Thoracic aorta (tissue), 2 donors: ENCODE data around the gene CADM2. TPM values are rescaled to one million over a fixed set of nuclear protein-coding genes. Genes with fewer than 3 reads are reported as not detected.

ENCODE experiments used
- ATAC-seq: fragments of 150-250 bp; one replicate; pipeline ENCODE4 v1.8.0; 2017; ENCODE audit warnings: low read depth; ENCODE audit not compliant: insufficient number of reproducible peaks, low FRiP score
- DNase-seq: peaks from one replicate; pipeline ENCODE4 v3.0.0-alpha.2; 2020; ENCODE audit warnings: low spot score
- H3K27ac ChIP-seq, 2 donors: fragments of 200-600 bp; sonication (generic); 1 replicate in 1 of 2; 2 replicates in 1 of 2; pipeline ENCODE4 v1.5.1; 2016; ENCODE audit warnings: mild to moderate bottlenecking in 2 of 2, moderate library complexity in 2 of 2
- H3K27me3 ChIP-seq: fragments of 200-600 bp; sonication (generic); replicated peaks from 2 replicates; pipeline ENCODE4 v1.6.0; 2016; ENCODE audit warnings: mild to moderate bottlenecking; ENCODE audit not compliant: insufficient read depth
- H3K36me3 ChIP-seq: fragments of 200-600 bp; sonication (generic); one replicate; pipeline ENCODE4 v1.5.1; 2016
- H3K4me1 ChIP-seq, 2 donors: fragments of 200-600 bp; sonication (generic); 1 replicate in 1 of 2; 2 replicates in 1 of 2; pipeline versions ENCODE4 v1.5.1 to v1.6.0; 2016; ENCODE audit warnings: low read depth in 2 of 2, mild to moderate bottlenecking in 1 of 2; ENCODE audit not compliant: control insufficient read depth in 1 of 2
- H3K4me3 ChIP-seq: fragments of 200-600 bp; sonication (generic); 2 replicates; pipeline ENCODE4 v1.5.1; 2016; ENCODE audit warnings: mild to moderate bottlenecking
- H3K9me3 ChIP-seq: fragments of 200-600 bp; sonication (generic); 2 replicates; pipeline ENCODE4 v1.5.1; 2016
- total RNA-seq, 2 donors: library from RNA; depleted of rRNA; stranded (reverse); fragments of >200 nt; gene quantifications; one replicate each; pipeline versions ENCODE4 v1.1.0 to v1.2.3, GENCODE V29; 2016
- TF ChIP-seq, protein P1 (sequence below): fragments of 200-600 bp; sonication (generic); IDR thresholded peaks from one replicate; pipeline ENCODE4 v1.5.1; 2019; ENCODE audit warnings: antibody characterized with exemption

Gene CADM2
- total RNA-seq, 2 donors from 2014 or later, result 1.8 TPM; not detected in 1

DNA sequence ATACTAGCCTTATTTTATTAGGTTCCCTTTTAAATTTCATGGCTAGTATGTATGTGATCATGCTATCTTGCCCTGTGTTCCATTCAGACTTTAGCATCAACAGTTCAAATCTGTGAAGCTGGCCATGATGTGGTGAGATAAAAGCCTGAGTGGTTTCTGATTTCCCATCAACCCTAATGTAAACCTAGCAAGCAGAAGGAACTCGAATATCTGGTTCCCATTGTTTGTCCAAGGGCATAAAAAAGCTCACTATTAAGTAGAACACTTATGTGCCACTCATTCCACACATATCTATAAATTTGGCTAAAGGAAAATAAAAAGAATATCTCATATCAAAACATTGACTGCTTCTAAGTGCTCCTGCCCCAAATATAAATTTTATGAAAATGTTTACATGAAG, 311.7 kb downstream of the CADM2 start:
- Histone ChIP-seq H3K36me3 (no peaks in the 10 kb centered on the region), H3K9me3 (no peaks in the 10 kb centered on the region), H3K4me3 (no peak overlapping the region), H3K4me1 (no peaks in the 10 kb centered on the region), H3K27me3 (no peaks in the 10 kb centered on the region), H3K27ac (no peak overlapping the region)
- TF ChIP-seq, protein P1, sequence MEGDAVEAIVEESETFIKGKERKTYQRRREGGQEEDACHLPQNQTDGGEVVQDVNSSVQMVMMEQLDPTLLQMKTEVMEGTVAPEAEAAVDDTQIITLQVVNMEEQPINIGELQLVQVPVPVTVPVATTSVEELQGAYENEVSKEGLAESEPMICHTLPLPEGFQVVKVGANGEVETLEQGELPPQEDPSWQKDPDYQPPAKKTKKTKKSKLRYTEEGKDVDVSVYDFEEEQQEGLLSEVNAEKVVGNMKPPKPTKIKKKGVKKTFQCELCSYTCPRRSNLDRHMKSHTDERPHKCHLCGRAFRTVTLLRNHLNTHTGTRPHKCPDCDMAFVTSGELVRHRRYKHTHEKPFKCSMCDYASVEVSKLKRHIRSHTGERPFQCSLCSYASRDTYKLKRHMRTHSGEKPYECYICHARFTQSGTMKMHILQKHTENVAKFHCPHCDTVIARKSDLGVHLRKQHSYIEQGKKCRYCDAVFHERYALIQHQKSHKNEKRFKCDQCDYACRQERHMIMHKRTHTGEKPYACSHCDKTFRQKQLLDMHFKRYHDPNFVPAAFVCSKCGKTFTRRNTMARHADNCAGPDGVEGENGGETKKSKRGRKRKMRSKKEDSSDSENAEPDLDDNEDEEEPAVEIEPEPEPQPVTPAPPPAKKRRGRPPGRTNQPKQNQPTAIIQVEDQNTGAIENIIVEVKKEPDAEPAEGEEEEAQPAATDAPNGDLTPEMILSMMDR, result no peak
- DNase-seq (no peak), ATAC-seq (no peak)

DNA sequence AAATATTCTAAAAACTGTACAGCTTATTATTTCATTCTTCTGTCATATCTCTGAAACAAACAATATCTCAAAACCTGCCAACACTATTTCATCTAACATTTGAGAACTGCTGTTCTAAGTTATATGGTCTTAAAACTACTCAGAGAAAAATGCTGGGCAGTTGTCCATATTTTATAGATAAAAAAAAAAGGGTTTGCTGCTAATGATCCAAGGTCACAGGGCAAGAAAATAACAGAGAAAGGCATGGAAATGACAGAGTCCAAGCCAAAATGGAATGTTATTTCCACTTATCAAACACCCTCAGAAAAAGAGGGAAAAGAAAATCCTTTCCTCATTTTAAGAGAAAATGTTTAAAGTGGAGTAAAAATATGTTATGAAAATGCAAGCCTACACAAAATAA, 313.1 kb downstream of the CADM2 start:
- DNase-seq (no peak), ATAC-seq (no peak)
- no peak overlapping the region for H3K27ac ChIP-seq
- TF ChIP-seq, protein P1, result no peak
- H3K9me3 ChIP-seq, result no peaks in the 10 kb centered on the region
- no peaks in the 10 kb centered on the region for H3K27me3 ChIP-seq
- no peaks in the 10 kb centered on the region for H3K36me3 ChIP-seq
- no peak overlapping the region for H3K4me3 ChIP-seq
- no peaks in the 10 kb centered on the region for H3K4me1 ChIP-seq

DNA sequence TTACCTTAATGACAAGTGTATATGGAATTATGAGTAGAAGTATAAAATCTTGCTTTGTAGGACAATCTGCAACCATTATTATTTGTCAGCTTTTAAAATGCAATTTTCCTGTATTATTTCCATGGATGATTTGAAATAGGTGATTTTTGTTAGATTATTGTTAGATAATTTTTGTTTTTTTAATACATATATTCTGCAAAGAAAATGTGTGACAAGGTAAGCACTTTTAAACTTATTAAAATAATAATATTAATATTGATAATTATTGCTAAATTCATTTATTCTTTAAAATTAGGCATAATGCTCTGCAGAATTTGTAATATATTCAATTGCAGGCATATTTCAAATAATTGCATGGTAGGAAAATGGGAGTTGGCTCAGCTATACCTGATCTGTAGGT, 329.5 kb downstream of the CADM2 start:
- H3K9me3 ChIP-seq, result no peaks in the 10 kb centered on the region
- H3K27ac ChIP-seq, result no peak overlapping the region
- H3K4me1 ChIP-seq, result no peaks in the 10 kb centered on the region
- TF ChIP-seq, protein P1, result no peak
- no peak for ATAC-seq
- no peak for DNase-seq
- no peak overlapping the region for H3K4me3 ChIP-seq
- no peaks in the 10 kb centered on the region for H3K36me3 ChIP-seq
- no peaks in the 10 kb centered on the region for H3K27me3 ChIP-seq

DNA sequence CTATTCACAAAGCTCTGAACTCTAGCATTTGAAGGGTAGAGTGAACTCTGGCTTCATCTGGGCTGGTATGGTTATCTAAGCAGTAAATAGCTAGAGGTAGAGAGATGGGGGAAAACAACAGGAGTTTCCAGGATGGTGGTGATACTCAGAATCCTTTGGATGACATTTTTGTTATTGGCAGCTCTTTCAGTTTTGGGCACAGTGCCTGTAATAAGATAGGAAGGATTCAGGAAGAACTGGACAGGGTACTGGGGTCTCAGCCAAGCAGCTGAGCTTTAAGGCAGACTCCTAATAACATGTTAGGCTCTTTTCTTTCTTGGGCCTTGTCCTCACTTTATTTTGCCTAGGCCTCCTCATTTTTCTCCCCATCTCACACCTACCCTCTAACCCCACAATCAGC, 338.5 kb downstream of the CADM2 start:
- TF ChIP-seq, protein P1, result no peak
- H3K4me1 ChIP-seq, result no peaks in the 10 kb centered on the region
- no peaks in the 10 kb centered on the region for H3K36me3 ChIP-seq
- H3K27ac ChIP-seq, result no peak overlapping the region
- ATAC-seq, result no peak
- no peak overlapping the region for H3K4me3 ChIP-seq
- H3K27me3 ChIP-seq, result no peaks in the 10 kb centered on the region
- no peaks in the 10 kb centered on the region for H3K9me3 ChIP-seq
- no peak for DNase-seq

DNA sequence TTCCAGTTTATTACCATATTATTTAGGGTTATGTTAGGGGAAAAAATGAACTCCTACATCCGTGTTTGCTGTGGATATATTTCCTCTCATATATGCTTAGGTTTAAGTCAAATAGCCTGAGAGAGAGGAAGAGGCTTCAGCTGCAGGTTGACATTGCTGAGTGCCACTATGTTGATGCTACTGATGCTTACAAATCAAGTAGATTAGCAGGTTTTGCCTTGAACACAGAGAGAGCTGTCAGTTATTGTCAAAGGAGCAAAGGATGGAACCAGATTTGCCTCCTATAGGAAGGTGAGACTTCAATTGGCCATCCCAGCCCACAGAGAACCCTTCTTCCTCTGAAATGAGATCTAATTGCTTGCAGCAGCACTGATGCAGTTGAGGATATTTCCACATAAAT, 339.2 kb downstream of the CADM2 start:
- Histone ChIP-seq H3K36me3 (no peaks in the 10 kb centered on the region), H3K27ac (no peak overlapping the region), H3K4me3 (no peak overlapping the region), H3K4me1 (no peaks in the 10 kb centered on the region), H3K27me3 (no peaks in the 10 kb centered on the region), H3K9me3 (no peaks in the 10 kb centered on the region)
- TF ChIP-seq, protein P1, result no peak
- DNase-seq, result no peak
- ATAC-seq, result no peak
